ENCODE results near the gene IFT81. TPM values are rescaled to one million over a fixed set of nuclear protein-coding genes. Genes with fewer than 3 reads are reported as not detected.
"Not testable (repeated sequence)": the region's sequence is repeated elsewhere in the genome, so short reads cannot be mapped to it uniquely, and the experiment has no call there.

Gene IFT81
- polyA plus RNA-seq, 1 donor, result 61.2 TPM

DNA sequence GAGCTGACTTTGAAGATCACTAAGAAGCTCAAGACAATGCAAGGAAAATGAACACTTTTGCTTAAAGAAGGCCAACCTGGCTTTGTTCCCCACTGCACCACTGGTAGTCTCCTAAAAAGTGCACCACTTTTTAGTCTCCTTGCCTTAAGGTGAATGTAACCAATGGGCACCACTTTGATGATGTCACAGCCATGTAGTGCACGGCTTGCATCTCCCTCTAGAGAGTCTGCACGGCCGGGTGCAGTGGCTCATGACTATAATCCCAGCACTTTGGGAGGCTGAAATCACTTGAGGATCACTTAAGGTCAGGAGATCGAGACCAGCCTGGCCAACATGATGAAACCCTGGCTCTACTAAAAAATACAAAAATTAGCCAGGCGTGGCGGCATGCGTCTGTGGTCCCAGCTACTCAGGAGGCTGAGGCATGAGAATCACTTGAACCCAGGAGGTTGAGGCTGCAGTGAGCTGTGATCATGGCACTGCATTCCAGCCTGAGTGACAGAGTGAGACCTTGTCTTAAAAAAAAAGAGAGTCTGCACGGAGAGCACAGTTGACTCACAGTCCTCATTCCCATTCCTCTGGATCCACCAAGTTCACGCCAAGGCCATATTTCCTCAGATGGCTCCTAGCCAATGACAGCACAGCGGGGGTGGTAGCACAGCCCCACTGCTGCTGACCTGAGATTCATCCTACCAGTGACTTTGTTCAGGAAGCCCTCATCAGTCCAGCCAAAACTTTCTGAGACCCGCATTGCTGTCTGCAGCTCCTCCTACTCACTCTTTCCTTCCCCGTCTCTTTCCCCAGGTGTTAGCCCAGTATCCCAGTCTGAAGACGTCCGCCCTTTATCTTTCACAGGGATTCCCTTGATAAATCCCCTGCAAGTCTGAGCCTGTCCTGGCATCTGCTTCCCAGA lies 16.5 kb upstream of the IFT81 start:
- no peak for DNase-seq

DNA sequence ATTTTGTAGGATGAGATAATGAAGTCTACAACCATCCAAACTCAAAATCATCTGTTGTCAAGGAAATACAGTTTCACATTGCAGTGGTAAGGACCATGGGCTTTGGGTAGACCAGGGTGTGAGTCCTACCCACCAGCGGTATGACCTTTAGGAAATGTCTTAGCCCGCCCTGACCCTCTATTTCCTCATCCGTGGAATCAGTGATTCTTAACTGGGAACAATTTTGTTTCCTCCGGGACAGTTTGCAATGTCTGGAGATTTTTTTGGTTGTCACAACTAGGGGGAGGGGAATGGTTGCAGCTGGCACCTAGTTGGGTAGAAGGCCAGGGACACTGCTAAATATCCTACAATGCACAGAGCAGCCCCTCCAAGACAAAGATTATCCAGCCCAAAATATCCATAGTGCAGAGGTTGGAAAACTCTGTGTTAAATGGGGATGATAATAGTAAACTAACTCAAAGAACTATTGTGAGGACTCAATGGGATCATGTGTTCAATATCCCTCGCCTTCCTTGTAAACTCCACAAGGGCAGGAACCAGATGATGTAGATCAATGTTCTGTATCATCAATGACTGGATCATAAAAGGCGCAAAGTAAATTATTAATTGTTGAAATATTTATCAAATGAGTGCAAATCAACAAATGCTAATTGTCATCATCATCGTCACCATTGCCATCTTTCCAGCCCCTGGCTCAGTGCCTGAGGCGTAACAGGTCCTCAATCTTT lies 15.7 kb upstream of the IFT81 start:
- no peak for DNase-seq

DNA sequence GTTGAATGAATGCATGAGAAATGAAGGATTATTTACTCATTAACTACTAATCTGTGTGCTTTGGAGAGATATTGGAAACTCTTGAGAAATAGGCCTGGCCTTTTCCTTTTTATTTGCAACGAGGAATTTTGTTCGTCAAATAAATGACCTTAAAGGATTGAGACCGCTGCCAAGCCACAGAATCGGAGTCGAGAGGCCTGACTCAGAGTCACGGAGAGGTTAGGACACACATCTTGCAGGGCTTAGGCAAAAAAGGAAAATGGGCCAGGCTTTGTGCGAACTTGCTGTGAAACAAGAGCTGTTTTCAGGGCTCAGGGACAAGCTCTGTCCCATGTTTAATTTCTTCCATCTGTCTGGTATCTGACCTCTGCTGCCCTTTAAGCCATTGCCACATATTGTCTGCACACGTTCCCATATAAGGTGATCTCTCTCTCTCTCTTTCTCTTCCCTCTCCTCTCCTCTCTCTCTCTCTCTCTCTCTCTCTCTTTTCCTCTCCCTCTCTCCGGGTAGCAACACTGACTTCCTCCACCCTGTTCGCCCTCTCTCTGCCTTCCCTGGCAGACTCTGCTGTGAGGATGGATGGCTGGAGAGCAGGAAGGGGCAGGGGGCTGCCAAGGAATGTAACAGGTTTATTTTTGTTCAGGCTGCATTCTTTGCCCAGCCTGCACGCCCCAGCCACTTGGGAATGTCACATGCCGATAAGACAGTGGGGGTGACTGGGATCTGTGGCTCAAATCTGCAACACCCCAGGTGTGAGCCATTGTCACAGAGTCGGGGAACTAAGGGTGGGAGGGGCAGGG lies 14.9 kb upstream of the IFT81 start:
- DNase-seq, result no peak

DNA sequence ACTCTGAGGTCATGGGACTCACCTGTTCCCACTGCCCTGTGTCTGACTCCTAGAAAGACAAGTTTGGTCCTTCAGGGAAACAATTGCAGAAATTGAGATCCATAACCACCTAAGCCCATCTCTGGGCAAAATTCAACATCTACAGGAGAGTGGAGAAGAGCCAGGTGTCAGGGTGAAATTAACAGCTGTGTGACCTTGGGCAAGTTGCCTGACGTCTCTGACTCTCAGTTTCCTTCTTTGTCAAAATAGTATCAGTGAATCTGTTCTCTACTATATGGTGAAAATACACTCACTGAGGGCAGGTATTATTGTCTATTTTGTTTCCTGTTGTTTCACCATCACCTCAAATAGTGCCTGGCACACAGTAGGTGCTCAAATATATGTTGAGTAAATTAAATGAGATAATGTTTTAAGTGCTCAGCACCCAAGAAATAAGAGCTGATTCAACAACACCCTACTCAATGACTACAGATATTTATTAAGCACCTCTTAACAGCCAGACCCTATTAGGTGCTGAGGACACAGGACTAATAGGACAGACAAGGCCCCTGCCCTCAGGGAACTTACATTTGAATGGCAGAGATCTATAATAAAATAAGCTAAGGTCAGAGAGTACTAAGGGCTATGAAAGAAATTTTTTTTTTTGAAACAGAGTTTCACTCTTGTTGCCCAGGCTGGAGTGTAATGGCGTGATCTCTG lies 14.2 kb upstream of the IFT81 start:
- DNase-seq, result no peak

DNA sequence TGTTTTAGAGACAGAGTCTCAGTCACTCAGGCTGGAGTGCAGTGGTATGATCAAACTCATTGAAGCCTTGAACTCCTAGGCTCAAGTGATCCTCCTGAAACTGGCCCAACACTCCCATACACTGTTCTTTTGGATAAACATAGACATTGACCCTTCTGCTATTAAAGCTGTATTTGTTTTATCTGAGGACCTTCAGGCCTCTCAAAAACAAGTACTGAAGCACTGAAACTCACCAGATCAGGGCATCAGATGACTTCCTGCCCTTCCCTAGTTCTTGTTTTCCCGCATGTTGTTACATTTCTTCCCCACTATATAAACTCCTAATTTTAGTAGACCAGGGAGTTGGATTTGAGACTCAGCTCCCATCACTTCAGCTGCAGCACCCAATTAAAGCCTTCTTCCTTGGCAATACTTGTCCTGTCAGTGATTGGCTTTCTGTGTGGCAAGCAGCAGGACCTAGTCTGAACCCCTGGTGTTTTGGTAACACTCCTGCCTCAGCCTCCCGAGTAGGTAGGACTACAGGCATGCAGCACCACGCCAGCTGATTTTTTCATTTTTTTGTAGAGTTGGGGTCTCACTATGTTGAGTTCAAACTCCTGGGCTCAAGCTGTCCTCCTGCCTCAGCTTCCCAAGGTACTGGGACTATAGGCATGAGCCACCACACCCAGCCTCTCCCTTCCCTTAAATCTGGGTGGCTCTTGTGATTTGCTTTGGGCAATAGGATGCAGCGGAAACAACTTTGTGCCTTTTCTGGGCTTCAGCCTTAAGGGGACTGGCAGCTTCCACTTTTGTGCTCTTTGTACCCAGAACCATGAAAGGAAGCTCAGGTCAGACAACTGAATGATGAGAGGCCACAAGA lies 12.5 kb upstream of the IFT81 start:
- DNase-seq, result no peak

DNA sequence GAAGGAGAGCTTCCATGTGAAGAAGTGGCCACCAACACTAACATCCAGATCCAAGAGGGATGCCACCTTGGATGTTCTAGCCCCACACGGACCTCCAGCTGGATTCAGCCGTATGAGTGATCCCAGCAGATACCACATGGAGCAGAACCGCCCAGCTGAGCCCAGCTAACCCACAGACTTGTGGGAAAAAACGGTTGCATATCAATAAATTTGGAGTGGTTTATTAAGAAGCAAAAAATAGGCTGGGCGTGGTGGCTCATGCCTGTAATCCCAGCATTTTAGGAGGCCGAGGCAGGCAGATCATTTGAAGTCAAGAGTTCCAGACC lies 11.9 kb upstream of the IFT81 start:
- DNase-seq, result no peak

DNA sequence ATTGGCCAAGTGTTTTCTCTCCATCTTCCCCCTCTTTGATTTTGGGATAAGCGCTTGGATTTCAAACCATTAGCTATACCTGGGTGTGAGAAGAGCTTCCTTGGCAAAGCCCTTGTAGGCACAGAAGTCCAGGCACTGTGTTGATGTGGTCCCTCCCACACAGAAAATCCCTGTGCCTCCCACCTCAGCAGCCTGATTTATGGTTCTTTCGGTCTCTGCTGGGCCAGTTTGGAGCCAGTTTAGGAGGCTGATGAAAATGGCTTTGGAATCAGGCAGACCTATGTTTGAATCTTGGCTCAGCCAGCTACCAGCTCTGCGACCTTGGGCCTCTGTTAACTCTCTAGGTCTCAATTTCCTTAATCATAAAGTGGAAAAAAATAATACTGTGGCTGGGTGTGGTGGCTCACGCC lies 9.6 kb upstream of the IFT81 start:
- no peak for DNase-seq

DNA sequence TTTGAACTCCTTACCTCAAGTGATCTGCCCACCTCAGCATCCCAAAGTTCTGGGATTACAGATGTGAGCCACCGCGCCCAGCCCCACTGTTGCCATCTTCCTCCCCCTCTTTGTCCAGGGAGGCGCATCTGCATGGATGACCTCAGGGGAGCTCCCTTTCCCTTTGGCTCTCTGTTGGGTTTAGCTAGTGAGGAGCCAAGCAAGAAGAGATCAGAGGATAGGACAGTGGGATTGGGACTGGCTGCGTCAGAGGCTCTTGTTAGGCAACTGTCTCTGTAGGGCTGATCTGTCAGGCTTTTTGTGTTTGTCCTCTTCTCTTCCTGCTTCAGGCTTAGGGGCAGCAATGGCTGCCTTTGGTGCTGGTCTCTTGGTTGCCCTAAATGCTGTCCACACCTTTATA lies 8.5 kb upstream of the IFT81 start:
- no peak for DNase-seq

DNA sequence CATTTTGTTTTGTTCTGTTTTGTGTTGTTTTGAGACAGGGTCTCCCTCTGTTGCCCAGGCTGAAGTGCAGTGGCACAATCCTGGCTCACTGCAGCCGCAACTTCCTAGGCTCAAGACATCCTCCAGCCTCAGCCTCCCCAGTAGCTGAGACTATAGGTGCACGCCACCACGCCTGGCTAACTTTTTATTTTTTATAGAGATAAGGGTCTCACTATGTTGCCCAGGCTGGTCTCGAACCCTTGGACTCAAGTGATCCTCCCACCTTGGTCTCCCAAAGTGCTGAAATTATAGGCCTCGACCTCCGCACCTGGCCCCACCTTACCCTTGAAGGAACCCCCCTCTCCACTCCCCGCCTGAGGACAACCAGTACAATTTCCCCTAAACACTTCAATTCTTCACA lies 7.5 kb upstream of the IFT81 start:
- no peak for DNase-seq

DNA sequence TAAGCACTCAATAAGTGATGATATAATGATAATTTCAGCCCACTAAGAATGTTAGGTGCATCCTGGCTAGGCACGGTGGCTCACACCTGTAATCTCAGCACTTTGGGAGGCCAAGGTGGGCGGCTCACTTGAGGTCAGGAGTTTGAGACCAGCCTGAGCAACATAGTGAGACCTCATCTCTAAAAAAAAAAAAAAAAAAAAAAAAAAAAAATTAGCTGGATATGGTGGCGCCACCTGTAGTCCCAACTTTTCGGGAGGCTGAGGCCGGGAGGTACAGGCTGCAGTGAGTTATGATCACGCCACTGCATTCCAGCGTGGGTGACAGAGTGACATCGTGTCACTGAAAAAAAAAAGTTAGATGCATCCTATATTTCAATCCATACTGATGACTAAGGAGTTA lies 6.9 kb upstream of the IFT81 start:
- DNase-seq, result not testable (repeated sequence)

DNA sequence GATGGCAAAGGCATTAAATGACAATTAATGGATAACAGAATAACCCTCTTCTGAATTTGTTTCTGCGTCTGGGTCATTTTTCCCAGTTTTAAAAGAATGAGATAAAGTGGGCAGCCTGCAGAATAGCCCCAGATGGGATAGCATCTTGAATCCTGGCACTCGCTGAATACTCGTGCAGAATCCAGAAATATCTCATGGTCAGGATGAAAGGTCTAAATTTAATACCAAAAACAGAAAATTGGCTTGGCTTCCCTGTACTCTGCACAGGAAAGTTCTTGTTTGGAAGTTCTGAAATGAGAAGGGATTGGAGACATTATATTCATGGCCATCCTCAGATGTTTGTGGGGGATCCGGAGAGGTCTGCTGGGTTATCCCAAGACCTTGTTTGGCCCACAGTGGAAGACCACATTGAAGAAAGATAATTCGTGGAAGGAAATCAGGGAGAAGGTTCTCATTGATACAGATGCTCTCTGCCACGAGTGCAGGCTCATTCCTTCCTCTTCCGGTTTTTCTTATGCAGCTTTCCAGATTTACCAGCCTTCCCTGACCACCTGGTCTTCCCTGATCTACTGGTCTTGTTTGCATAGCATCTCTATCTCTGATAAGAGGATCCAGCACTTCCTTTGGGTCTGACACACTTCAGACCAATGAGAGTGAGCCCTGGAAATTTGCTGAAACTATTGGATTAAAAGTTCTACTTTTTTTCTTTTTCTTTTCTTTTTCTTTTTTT lies 6.0 kb upstream of the IFT81 start:
- no peak for DNase-seq

DNA sequence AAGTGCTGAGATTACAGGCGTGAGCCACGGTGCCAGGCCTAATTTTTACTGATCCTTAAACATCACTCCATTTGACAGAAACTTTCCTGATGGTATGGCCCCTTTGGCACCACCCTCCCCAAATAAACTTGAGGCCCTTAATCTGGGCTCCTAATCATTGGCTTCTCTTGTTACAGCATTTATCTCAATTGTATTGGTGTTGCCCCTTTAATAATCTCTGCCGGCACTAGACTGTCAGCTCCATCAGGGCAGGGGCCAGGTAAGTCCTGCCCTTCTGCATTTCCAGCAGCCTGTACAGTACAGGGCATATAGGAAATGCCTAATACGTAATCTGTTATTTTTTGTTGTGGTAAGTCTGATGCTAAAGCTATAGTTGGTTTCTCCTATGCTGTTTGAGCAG lies 1.2 kb upstream of the IFT81 start:
- DNase-seq, result no peak

DNA sequence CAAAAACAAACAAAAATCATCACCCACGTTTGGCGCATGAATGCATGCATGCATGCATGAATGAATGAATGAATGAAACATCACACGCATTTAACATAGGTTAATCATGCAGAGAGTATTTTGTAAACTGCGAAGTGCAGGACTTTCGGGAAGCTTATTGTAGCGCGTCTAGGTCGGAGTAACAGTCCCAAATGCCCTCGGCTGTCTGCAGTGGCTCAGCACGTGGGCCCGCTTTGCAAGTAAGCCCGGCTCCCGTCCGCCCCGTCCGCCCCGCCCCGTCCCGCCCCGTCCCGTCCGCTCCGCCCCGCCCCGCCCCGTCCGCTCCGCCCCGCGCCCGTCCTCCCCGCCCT lies 263 bp upstream of the IFT81 start:
- no peak for DNase-seq

DNA sequence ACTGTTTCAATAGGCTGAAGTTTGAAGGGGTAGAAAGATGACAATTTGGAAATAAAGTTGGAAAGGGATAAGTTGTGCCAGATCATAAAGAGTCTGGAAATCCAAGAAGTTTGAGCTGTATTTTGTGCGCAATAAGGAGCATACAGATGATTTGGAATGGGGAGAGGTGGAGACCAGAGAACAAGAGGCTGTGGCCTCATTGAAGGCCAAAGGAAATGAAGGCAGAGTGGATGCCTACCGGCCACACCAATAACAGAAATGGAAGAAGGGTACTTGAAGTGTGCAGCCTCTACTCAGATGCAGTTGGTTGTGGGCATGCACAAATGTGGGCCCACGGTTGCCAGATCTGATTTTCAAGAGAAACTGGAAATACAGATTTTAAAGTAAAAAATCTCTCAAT lies 2.4 kb downstream of the IFT81 start:
- no peak for DNase-seq

DNA sequence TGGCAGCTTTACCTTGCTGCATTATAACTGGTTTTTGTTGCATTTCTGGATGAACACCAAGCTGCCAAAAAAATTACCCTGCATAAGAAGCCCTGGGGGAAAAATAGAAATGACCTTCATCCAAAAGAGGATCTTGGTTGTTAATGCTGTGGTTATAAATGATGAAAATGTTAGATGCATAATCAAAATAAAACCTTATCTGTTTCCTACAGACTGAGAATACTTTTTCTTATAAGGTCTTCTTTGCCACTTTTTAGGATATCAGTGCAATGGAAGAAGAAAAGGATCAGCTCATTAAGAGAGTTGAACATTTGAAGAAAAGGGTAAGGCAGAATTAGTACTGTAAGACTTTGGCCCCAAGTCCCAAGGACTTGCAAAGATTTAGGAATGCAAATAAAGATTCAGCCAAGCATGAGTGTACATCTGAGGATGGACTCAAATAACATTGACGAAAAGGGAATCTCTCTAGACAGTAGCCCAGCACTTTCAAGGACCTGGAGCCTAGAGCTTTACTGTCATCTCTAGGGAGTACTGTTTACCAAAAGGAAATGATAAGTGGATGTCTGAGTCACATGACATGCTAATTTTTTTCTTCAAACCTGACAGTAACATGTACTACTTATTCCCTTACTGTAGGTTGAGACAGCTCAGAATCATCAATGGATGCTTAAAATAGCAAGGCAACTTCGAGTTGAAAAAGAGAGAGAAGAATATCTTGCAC lies 10.7 kb downstream of the IFT81 start:
- no peak for DNase-seq

DNA sequence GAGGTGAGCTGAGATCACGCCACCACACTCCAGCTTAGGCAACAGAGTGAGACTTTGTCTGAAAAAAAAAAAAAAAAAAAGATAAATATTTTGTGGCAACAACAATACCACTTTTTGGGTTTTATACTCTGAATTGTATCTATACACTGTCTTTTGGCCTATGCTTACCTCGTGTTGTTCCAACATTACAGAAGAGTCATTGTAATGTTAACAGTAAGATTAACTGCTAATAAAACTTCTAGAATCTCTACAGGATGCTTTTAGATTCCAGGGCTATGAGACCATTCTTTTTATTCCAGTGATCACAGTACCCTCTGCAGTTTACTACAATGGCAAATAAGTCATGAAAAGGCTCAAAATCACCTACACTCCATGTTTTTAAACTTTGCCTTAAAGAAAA lies 11.6 kb downstream of the IFT81 start:
- DNase-seq, result no peak

DNA sequence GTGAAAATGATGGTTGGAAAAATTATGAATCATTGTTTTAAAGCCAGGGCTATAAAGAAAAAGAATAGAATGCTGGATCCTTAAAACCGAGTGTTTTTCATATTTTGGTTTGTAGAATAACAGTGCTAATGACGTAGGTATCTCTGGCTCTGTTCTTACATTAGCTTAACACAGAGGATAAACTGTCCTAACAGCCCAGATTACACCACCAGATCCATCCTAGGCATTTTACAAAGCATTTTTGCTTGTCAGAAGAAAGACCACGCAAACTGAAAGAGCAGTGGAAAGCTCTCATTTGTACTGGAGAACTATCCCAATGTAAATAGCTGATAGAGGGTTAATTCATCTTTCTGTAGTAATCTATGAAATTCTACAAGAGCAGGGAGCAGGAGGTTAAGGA lies 13.6 kb downstream of the IFT81 start:
- DNase-seq, result no peak

DNA sequence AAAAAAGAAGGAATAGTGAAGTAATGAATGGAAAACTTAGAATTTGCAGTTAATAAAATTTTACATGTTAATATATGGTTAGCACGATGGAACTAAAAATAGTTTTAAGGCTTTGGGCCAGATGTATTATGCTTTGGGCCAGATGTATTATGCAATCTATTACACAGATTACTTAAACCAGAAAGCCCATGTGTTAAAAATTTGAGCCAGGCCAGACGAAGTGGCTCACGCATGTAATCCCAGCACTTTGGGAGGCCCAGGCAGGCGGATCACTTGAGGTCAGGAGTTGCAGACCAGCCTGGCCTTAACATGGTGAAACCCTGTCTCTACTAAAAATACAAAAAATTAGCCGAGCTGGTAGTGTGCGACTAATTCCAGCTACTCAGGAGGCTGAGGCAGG lies 17.2 kb downstream of the IFT81 start:
- DNase-seq, result no peak

DNA sequence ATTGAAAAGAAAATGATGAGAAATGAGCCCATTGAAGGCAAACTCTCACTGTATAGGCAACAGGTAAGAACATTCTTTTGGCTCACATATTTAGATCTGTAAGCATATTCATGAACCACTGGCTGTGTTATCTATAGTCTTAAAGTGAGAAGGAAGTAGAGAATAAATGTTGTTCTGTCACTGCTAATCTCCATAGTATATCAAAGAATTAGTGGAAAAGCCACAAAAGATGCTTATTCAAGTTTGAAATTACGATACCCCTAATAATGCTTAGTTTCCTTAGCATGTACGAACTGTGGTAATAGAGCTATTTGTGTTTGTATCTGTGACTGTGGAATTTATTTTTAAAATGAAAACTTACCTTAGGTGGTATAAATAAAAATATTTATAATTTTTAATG lies 22.8 kb downstream of the IFT81 start:
- no peak for DNase-seq

DNA sequence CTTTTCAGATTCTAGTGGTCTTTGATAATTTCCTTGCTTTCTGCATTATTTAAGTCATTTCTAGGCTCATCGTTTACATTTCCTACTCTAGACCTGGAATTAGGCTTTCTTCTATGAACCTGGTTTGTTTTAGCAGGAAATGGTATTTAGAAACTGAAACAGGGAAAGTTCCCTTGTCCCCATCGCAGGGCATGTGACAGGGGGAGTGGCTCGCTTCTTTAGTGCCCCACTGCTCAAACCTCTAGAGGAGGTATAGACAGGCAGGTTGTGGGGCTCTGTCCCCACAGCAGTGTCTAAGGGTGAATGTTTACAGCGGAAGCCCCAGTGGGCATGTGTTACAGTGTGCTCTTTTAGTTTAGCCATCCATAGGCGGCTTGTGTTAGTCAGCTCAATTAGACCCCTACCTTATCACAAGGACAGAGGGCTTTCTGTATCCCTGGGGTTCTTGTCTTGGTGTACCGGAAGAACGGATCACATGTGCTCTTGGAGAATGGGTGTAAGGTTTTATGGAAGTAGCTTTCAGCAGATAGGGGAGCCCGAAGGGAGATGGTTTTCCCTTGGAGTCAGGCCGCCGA lies 25.0 kb downstream of the IFT81 start:
- DNase-seq, result no peak

All from left kidney (tissue), 2 donors.